DOHH2 (cell line): ENCODE data around the gene LTO1.

Experiments used
- EZH2phosphoT487 ChIP-seq: fragments of 200-600 bp; sonication (generic); IDR thresholded peaks from 2 replicates; pipeline ENCODE4 v1.6.1; 2017; ENCODE audit warnings: borderline replicate concordance, mild to moderate bottlenecking, antibody characterized with exemption, low read length, moderate library complexity, mixed read lengths
- TF ChIP-seq, protein P1 (sequence below): fragments of 200-600 bp; sonication (generic); IDR thresholded peaks from one replicate; pipeline ENCODE4 v1.5.1; 2014; ENCODE audit warnings: antibody characterized with exemption, mild to moderate bottlenecking, low read depth, low read length; ENCODE audit not compliant: poor library complexity, severe bottlenecking

DNA sequence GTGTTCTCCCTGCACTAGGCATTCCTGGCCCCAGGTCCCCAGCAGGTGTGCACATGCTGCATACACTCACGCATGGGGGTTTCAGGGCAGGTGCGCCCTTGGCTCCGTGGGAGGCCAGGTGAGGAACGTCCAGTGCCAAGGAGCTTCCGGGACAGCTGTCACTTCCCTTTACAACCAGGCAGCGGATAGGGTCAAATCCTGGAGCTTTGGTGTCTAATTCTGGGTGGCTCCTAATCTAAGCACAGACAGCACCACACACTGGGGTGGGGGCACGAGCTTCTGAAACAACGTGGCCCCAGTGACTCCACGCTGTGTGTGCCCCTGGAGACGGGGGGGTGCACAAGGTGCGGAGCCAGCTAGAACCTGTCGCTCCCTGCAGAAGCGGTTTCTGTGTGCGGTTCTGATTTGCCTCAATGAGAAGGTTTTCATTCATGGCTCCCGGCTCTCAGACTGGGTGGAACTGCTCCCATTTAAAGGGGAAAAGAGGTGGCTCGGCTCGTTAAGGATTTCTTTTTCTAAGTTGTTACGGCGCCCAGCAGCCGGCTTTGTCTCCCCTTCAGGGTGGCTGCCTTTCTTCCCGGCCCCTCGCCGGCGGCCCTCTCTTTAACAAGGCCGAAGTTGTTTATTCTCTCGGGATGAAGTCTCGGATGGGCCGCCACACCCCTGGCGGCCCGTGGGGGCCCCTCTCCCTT lies 29.2 kb downstream of the LTO1 start:
- TF ChIP-seq, protein P1, sequence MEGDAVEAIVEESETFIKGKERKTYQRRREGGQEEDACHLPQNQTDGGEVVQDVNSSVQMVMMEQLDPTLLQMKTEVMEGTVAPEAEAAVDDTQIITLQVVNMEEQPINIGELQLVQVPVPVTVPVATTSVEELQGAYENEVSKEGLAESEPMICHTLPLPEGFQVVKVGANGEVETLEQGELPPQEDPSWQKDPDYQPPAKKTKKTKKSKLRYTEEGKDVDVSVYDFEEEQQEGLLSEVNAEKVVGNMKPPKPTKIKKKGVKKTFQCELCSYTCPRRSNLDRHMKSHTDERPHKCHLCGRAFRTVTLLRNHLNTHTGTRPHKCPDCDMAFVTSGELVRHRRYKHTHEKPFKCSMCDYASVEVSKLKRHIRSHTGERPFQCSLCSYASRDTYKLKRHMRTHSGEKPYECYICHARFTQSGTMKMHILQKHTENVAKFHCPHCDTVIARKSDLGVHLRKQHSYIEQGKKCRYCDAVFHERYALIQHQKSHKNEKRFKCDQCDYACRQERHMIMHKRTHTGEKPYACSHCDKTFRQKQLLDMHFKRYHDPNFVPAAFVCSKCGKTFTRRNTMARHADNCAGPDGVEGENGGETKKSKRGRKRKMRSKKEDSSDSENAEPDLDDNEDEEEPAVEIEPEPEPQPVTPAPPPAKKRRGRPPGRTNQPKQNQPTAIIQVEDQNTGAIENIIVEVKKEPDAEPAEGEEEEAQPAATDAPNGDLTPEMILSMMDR = no peak
- no peak for TF ChIP-seq EZH2phosphoT487
